HCT116 (cell line): ENCODE results near the gene PACRGL. TPM values are rescaled to one million over a fixed set of nuclear protein-coding genes. Genes with fewer than 3 reads are reported as not detected.

Source experiments
- ATAC-seq: fragments of 200-7000 bp; cut with Tn5 transposase; 2 replicates; pipeline ENCODE4 v1.9.1; 2020; ENCODE audit warnings: mild to moderate bottlenecking, moderate library complexity
- BruUV-seq: library from RNA; stranded (reverse); fragments of 400-500 nt; replicated peaks from 2 replicates; lab custom pipeline; 2021; lab: Mats Ljungman, UMichigan
- CTCF ChIA-PET: fragments of 300-600 bp; sonication (Branson Sonifier 250); formaldehyde crosslinking; loops from one replicate; lab custom pipeline; 2021; ENCODE audit warnings: antibody characterized with exemption; lab: Charles Lee
- POLR2A ChIA-PET: fragments of 300-600, 350-600 bp; sonication (Branson Sonifier 250); formaldehyde crosslinking; loops from one replicate; lab custom pipeline; 2021; ENCODE audit warnings: antibody characterized with exemption; lab: Charles Lee
- RAD21 ChIA-PET, 2 experiments: fragments of 300-600 bp; sonication (Branson Sonifier 250); formaldehyde crosslinking; loops; one replicate each; lab custom pipeline; 2023; ENCODE audit warnings: low total read pairs in 2 of 2; ENCODE audit not compliant: uncharacterized antibody in 2 of 2, unreplicated experiment in 2 of 2, low non-redundant PET in 1 of 2; lab: Charles Lee
- DNase-seq: peaks from one replicate; pipeline ENCODE4 v3.0.0-alpha.2; 2010; ENCODE audit warnings: low read depth, low spot score
- H2AFZ ChIP-seq: fragments of 200-600 bp; shearing (Covaris generic), sonication (generic); 2 replicates; pipeline ENCODE4 v1.6.1; 2017; ENCODE audit warnings: low read depth, mixed run types, mixed read lengths, antibody characterized with exemption, low read length; ENCODE audit not compliant: poor library complexity, severe bottlenecking
- H3K27ac ChIP-seq: 2 replicates; pipeline ENCODE4 v1.5.1; 2012; ENCODE audit warnings: low read depth, low read length
- H3K27me3 ChIP-seq: fragments of 200-600 bp; sonication (generic); 2 replicates; pipeline ENCODE4 v1.6.1; 2016; ENCODE audit warnings: mixed run types, low read length, mixed read lengths; ENCODE audit not compliant: insufficient read depth
- H3K36me3 ChIP-seq, 2 experiments: fragments of 200-500 bp in 1 of 2; fragments of 200-600 bp in 1 of 2; sonication (Bioruptor generic) in 1 of 2; sonication (generic) in 1 of 2; 2 replicates each; pipeline versions ENCODE4 v1.5.1 to v1.6.1; 2014 to 2016; ENCODE audit warnings: low read length in 2 of 2, inconsistent platforms in 1 of 2, mixed read lengths in 1 of 2, mixed run types in 1 of 2; ENCODE audit not compliant: insufficient read depth in 2 of 2, control insufficient read depth in 1 of 2
- H3K4me1 ChIP-seq, 2 experiments: fragments of 200-600 bp in 1 of 2; sonication (generic) in 1 of 2; 2 replicates each; pipeline versions ENCODE4 v1.5.1 to v1.6.1; 2012 to 2017; ENCODE audit warnings: low read length in 2 of 2, inconsistent platforms in 1 of 2, mild to moderate bottlenecking in 1 of 2, mixed read lengths in 1 of 2, mixed run types in 1 of 2, moderate library complexity in 1 of 2; ENCODE audit not compliant: insufficient read depth in 2 of 2, control insufficient read depth in 1 of 2
- H3K4me2 ChIP-seq: fragments of 200-600 bp; sonication (generic); 2 replicates; pipeline ENCODE4 v1.6.1; 2017; ENCODE audit warnings: mixed run types, low read length, mixed read lengths
- H3K4me3 ChIP-seq, 2 experiments: fragments of 200-600 bp in 1 of 2; sonication (generic) in 1 of 2; replicated peaks in 1 of 2; 2 replicates each; pipeline ENCODE4 v1.5.1; 2011 to 2016; ENCODE audit warnings: low read length in 2 of 2, control low read depth in 1 of 2, low read depth in 1 of 2, mild to moderate bottlenecking in 1 of 2, mixed read lengths in 1 of 2, mixed run types in 1 of 2
- H3K79me2 ChIP-seq: fragments of 200-600 bp; sonication (generic); 2 replicates; pipeline ENCODE4 v1.6.1; 2017; ENCODE audit warnings: mild to moderate bottlenecking, mixed run types, low read length, moderate library complexity, mixed read lengths; ENCODE audit not compliant: insufficient read depth
- H3K9ac ChIP-seq: fragments of 200-600 bp; sonication (generic); 2 replicates; pipeline ENCODE4 v1.6.1; 2016; ENCODE audit warnings: low read length, mixed read lengths
- H3K9me2 ChIP-seq: fragments of 200-600 bp; sonication (generic), shearing (Covaris generic); 2 replicates; pipeline ENCODE4 v1.6.1; 2017; ENCODE audit warnings: mixed run types, mild to moderate bottlenecking, moderate library complexity; ENCODE audit not compliant: insufficient read depth
- H3K9me3 ChIP-seq, 2 experiments: fragments of 200-500 bp in 1 of 2; fragments of 200-600 bp in 1 of 2; sonication (Bioruptor generic) in 1 of 2; sonication (generic) in 1 of 2; 2 replicates each; pipeline ENCODE4 v1.6.1; 2014 to 2017; ENCODE audit warnings: low read length in 2 of 2, mixed read lengths in 2 of 2, inconsistent platforms in 1 of 2, low read depth in 1 of 2, mild to moderate bottlenecking in 1 of 2, mixed run types in 1 of 2, moderate library complexity in 1 of 2; ENCODE audit not compliant: control insufficient read depth in 1 of 2, insufficient read depth in 1 of 2
- H4K20me1 ChIP-seq: fragments of 200-600 bp; sonication (generic), shearing (Covaris generic); 2 replicates; pipeline ENCODE4 v1.6.1; 2017; ENCODE audit warnings: mixed run types, mild to moderate bottlenecking, moderate library complexity; ENCODE audit not compliant: insufficient read depth
- CEBPB ChIP-seq: IDR thresholded peaks from 2 replicates; pipeline ENCODE4 v1.6.1; 2012; ENCODE audit warnings: low read depth
- CTCF ChIP-seq, 3 experiments: fragments of 200-600 bp in 1 of 3; sonication (generic) in 1 of 3; IDR thresholded peaks in 2 of 3; conservative IDR thresholded peaks in 1 of 3; 2 replicates each; pipeline ENCODE4 v1.5.1; 2012 to 2017; ENCODE audit warnings: low read depth in 2 of 3, low read length in 2 of 3, antibody characterized with exemption in 1 of 3, borderline replicate concordance in 1 of 3, control low read depth in 1 of 3, mild to moderate bottlenecking in 1 of 3, mixed read lengths in 1 of 3, mixed run types in 1 of 3, moderate library complexity in 1 of 3; ENCODE audit not compliant: insufficient read depth in 1 of 3
- REST ChIP-seq: IDR thresholded peaks from 2 replicates; pipeline ENCODE4 v1.6.1; 2012; ENCODE audit warnings: low read depth
- SRF ChIP-seq: IDR thresholded peaks from 2 replicates; pipeline ENCODE4 v1.6.1; 2012; ENCODE audit warnings: low read depth
- TCF7L2 ChIP-seq: IDR thresholded peaks from 2 replicates; pipeline ENCODE4 v1.7.0; 2011; ENCODE audit warnings: borderline replicate concordance, inconsistent platforms; ENCODE audit not compliant: insufficient read depth, insufficient read length; ENCODE audit errors: extremely low read depth
- YY1 ChIP-seq: IDR thresholded peaks from 2 replicates; pipeline ENCODE4 v1.6.1; 2011; ENCODE audit warnings: low read length, low read depth, moderate library complexity, mild to moderate bottlenecking; ENCODE audit not compliant: insufficient replicate concordance; ENCODE audit errors: extremely low read depth
- ZFX ChIP-seq: fragments of 450-650 bp; IDR thresholded peaks from 2 replicates; pipeline ENCODE4 v1.6.1; 2017
- intact Hi-C: fragments of 100-400 bp; cut with micrococcal nuclease; formaldehyde crosslinking; loops from 2 replicates; pipeline ENCODE4 v1.10.0; 2022
- total RNA-seq: library from RNA; stranded (reverse); gene quantifications from one replicate; pipeline ENCODE4 v1.2.1, GENCODE V29; 2021; ENCODE audit not compliant: unreplicated experiment

PACRGL gene
- total RNA-seq, 1 experiment from 2014 or later = 26.4 TPM

GRCh38 chr4:20681271-20681670 is 19.0 kb upstream of the PACRGL start:
- Histone ChIP-seq H3K36me3 (no peaks in the 10 kb centered on the region), H2AFZ (no peak overlapping the region), H4K20me1 (no peaks in the 10 kb centered on the region), H3K4me3 (no peak overlapping the region), H3K27me3 (peaks cover 69% of the 10 kb centered on the region), H3K79me2 (no peaks in the 10 kb centered on the region), H3K27ac (no peak overlapping the region), H3K9me3 (no peaks in the 10 kb centered on the region), H3K4me2 (no peak overlapping the region), H3K4me1 (no peaks in the 10 kb centered on the region), H3K9me2 (no peaks in the 10 kb centered on the region), H3K9ac (no peak overlapping the region)
- ATAC-seq (no peak), DNase-seq (no peak)
- TF ChIP-seq TCF7L2 = no peak
- TF ChIP-seq YY1 = no peak
- TF ChIP-seq ZFX = no peak
- no peak for TF ChIP-seq SRF
- TF ChIP-seq CTCF (IDR thresholded peaks at IDR 0.05 in 2 of 3, conservative IDR thresholded peaks at IDR 0.05 in 1 of 3; ENCODE audit: borderline replicate concordance in 1 of 3, insufficient read depth in 1 of 3, low read depth in 2 of 3, low read length in 2 of 3) = no peak
- TF ChIP-seq CEBPB = no peak
- TF ChIP-seq REST = no peak
- intact Hi-C loops = loop anchor here (5.0 to 10.0 kb wide), 3 partner anchors 136 to 384 kb away; no protein-coding TSS in a partner anchor
- CTCF ChIA-PET = no interaction called here
- POLR2A ChIA-PET = no interaction called here
- RAD21 ChIA-PET = no interaction called here
- no TSS peak for BruUV-seq
